ENCODE measurements around the gene IGLL5.

DNA sequence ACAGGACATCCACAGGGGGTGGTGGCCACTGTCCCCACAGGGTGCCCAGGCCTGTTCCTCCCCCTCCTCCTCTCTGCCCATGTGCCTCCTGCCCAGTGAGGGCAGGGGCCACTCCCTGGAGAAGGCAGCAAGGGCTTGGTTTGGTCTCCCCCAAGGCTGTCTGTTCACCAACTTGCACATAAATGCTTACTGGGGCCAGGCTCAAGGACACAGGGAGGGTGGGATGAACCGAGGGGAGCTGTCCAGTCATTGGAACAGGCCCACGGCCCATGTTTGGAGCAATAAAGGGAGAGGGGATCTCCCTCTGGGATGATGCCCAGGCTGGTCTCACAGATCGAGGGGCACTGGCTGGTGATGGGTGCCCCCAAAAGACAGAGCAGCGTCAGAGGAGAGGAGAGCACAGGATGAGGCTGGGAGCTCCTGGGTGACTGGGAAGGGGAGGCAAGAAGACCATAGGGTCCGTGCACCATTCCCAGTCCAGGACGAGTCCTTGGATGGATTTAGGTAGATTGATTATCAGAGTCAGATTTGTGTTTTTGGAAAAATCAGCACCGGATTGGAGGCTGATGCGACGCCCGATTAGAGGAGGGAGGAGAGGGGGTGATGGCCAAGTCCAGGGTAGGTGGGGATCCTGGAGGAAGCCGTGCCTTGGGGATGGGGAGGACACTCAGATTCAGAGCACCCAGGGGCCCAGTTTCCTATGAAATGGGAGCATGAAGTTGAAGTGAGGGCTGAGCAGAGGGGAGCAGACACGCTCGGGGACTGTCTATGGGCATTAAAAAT is 1.1 kb downstream of the IGLL5 start:
- TF ChIP-seq, protein P1, sequence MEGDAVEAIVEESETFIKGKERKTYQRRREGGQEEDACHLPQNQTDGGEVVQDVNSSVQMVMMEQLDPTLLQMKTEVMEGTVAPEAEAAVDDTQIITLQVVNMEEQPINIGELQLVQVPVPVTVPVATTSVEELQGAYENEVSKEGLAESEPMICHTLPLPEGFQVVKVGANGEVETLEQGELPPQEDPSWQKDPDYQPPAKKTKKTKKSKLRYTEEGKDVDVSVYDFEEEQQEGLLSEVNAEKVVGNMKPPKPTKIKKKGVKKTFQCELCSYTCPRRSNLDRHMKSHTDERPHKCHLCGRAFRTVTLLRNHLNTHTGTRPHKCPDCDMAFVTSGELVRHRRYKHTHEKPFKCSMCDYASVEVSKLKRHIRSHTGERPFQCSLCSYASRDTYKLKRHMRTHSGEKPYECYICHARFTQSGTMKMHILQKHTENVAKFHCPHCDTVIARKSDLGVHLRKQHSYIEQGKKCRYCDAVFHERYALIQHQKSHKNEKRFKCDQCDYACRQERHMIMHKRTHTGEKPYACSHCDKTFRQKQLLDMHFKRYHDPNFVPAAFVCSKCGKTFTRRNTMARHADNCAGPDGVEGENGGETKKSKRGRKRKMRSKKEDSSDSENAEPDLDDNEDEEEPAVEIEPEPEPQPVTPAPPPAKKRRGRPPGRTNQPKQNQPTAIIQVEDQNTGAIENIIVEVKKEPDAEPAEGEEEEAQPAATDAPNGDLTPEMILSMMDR (IDR thresholded peaks at IDR 0.05; ENCODE audit: low read depth, low read length) = no peak
- no peak for TF ChIP-seq EZH2phosphoT487 (IDR thresholded peaks at IDR 0.05; ENCODE audit: low read depth)
